K562 (cell line): ENCODE data around the gene MCM7. TPM values are rescaled to one million over a fixed set of nuclear protein-coding genes. Genes with fewer than 3 reads are reported as not detected.

ENCODE experiments used
- CBX5 ChIP-seq: IDR thresholded peaks from 2 replicates; pipeline ENCODE4 v1.6.1; 2014; ENCODE audit warnings: low read depth, borderline replicate concordance
- GABPB1 ChIP-seq: sonication (generic); formaldehyde crosslinking; IDR thresholded peaks from 2 replicates; pipeline ENCODE4 v1.8.0; 2022; ENCODE audit warnings: mild to moderate bottlenecking, missing genetic modification reagents
- GATAD2B ChIP-seq: fragments of 450-650 bp; IDR thresholded peaks from 2 replicates; pipeline ENCODE4 v1.6.1; 2017; ENCODE audit warnings: mild to moderate bottlenecking, borderline replicate concordance
- NCOA4 ChIP-seq: fragments of 450-650 bp; IDR thresholded peaks from 2 replicates; pipeline ENCODE4 v1.6.1; 2018; ENCODE audit warnings: mild to moderate bottlenecking; ENCODE audit not compliant: partially characterized antibody
- NUFIP1 ChIP-seq: fragments of 450-650 bp; IDR thresholded peaks from 2 replicates; pipeline ENCODE4 v1.6.1; 2018; ENCODE audit not compliant: partially characterized antibody
- PRPF4 ChIP-seq: fragments of 200-400 bp; formaldehyde crosslinking; IDR thresholded peaks from one replicate; pipeline ENCODE4 v1.6.1; 2017; ENCODE audit warnings: low read length, low read depth, mild to moderate bottlenecking; ENCODE audit not compliant: insufficient read depth, poor library complexity, severe bottlenecking
- SPI1 ChIP-seq: IDR thresholded peaks from 2 replicates; pipeline ENCODE4 v1.6.1; 2011; ENCODE audit warnings: low read depth, low read length, control low read depth, borderline replicate concordance
- ZBED1 ChIP-seq: IDR thresholded peaks from 2 replicates; pipeline ENCODE4 v1.6.1; 2014
- ZNF408 ChIP-seq: fragments of 250-450 bp; sonication (Bioruptor Pico); IDR thresholded peaks from 2 replicates; pipeline ENCODE4 v1.4.0; 2020; ENCODE audit warnings: low read depth, mild to moderate bottlenecking, moderate library complexity
- polyA plus RNA-seq, 8 experiments: library from polyadenylated mRNA; depleted of rRNA in 4 of 8; stranded (reverse) in 5 of 8; unstranded in 3 of 8; fragments of >200 nt; fragmentation: Nextera tagmentation in 2 of 8; fragmentation: Illumina TruSeq in 1 of 8; extraction: Ambion mirVana in 2 of 8; extraction: Trizol in 1 of 8; gene quantifications; 2 replicates each; pipeline versions ENCODE4 v1.2.1 to v1.2.3, GENCODE V29; 2011 to 2014; ENCODE audit warnings: inconsistent platforms in 1 of 8, missing spikeins in 1 of 8
- total RNA-seq, 7 experiments: library from RNA; depleted of rRNA in 6 of 7; stranded (reverse); fragments of >200 nt in 6 of 7; fragmentation: Illumina TruSeq in 2 of 7; extraction: Trizol in 2 of 7; gene quantifications; 2 replicates each; pipeline versions ENCODE4 v1.2.1 to v1.2.3, GENCODE V29; 2011 to 2021; ENCODE audit warnings: low replicate concordance in 1 of 7
- TF ChIP-seq, protein P1 (sequence below): fragments of 450-650 bp; IDR thresholded peaks from 2 replicates; pipeline ENCODE4 v1.6.1; 2016; ENCODE audit warnings: borderline replicate concordance
- TF ChIP-seq, protein P2 (sequence below), 3 experiments: fragments of 200-800 bp in 1 of 3; sonication (Bioruptor generic) in 1 of 3; sonication (generic) in 1 of 3; formaldehyde crosslinking in 1 of 3; IDR thresholded peaks; 2 replicates each; pipeline versions ENCODE4 v1.6.1 to v1.8.0; 2016 to 2022; ENCODE audit warnings: mild to moderate bottlenecking in 2 of 3, missing compliant biosample characterization in 2 of 3, missing genetic modification characterization in 2 of 3, missing genetic modification reagents in 1 of 3
- TF ChIP-seq, protein P3 (sequence below): fragments of 200-400 bp; formaldehyde crosslinking; IDR thresholded peaks from 2 replicates; pipeline ENCODE4 v1.6.1; 2017; ENCODE audit warnings: mild to moderate bottlenecking, low read depth, low read length, moderate library complexity
- TF ChIP-seq, protein P4 (sequence below), 2 experiments: fragments of 200-800 bp in 1 of 2; sonication (Bioruptor generic) in 1 of 2; sonication (generic) in 1 of 2; formaldehyde crosslinking in 1 of 2; IDR thresholded peaks in 1 of 2; conservative IDR thresholded peaks in 1 of 2; 2 replicates each; pipeline versions ENCODE4 v1.5.0 to v1.6.1; 2016 to 2020; ENCODE audit warnings: missing compliant biosample characterization in 1 of 2, missing genetic modification characterization in 1 of 2, missing genetic modification reagents in 1 of 2
- TF ChIP-seq, protein P5 (sequence below): fragments of 250-450 bp; sonication (Bioruptor Pico); IDR thresholded peaks from 2 replicates; pipeline ENCODE4 v1.8.0; 2021; ENCODE audit warnings: moderate library complexity, mild to moderate bottlenecking, inconsistent platforms
- TF ChIP-seq, protein P6 (sequence below): fragments of 250-450 bp; sonication (Bioruptor Pico); IDR thresholded peaks from 2 replicates; pipeline ENCODE4 v1.5.0; 2022; ENCODE audit warnings: mild to moderate bottlenecking

The MCM7 gene
- total and polyA plus RNA-seq, 9 of the 15 experiments (the other 6 are each of a cell fraction or from before 2014, with no cell fraction given), result 329 to 856 (median 437) TPM

DNA sequence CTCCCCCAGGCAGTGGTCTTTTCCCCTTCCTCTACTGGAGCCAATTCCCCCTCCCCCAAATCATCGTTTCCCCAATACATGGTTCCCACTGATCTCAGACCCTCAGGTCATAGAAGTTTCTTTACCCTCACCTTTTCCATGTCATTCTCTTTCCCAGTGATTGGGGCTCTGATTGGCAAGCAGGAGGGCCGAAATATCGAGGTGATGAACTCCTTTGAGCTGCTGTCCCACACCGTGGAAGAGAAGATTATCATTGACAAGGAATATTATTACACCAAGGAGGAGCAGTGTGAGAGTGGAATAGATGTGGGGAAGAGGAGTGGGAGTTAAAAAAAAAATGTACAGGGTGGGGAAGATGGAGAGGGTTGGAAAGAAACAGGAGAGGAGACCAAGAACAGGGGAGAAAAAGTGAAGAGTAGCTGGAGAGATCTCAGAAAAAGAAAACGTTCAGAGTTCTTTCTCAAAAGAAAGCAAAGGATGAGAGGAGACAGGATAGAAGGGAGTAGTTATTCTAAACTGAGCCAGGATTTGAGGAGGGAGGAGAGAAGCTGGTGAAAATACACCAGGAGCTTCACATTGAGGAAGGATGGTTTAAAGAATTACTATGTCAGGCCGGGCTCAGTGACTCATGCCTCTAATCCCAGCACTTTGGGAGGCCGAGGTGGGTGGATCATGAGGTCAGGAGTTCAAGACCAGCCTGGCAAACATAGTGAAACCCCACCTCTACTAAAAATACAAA is 11.6 kb downstream of the MCM7 start (continued):
- TF ChIP-seq, protein P1, sequence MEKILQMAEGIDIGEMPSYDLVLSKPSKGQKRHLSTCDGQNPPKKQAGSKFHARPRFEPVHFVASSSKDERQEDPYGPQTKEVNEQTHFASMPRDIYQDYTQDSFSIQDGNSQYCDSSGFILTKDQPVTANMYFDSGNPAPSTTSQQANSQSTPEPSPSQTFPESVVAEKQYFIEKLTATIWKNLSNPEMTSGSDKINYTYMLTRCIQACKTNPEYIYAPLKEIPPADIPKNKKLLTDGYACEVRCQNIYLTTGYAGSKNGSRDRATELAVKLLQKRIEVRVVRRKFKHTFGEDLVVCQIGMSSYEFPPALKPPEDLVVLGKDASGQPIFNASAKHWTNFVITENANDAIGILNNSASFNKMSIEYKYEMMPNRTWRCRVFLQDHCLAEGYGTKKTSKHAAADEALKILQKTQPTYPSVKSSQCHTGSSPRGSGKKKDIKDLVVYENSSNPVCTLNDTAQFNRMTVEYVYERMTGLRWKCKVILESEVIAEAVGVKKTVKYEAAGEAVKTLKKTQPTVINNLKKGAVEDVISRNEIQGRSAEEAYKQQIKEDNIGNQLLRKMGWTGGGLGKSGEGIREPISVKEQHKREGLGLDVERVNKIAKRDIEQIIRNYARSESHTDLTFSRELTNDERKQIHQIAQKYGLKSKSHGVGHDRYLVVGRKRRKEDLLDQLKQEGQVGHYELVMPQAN, result no peak
- TF ChIP-seq, protein P2, sequence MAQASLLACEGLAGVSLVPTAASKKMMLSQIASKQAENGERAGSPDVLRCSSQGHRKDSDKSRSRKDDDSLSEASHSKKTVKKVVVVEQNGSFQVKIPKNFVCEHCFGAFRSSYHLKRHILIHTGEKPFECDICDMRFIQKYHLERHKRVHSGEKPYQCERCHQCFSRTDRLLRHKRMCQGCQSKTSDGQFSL (CRISPR knock-in tag; IDR thresholded peaks at IDR 0.05), result no peak
- TF ChIP-seq, protein P2 (tag; IDR thresholded peaks at IDR 0.05), result no peak
- TF ChIP-seq NUFIP1 (no peak), SPI1 (no peak), GABPB1 (no peak), NCOA4 (no peak), ZNF408 (CRISPR knock-in tag) (no peak), GATAD2B (no peak), CBX5 (no peak), PRPF4 (no peak), ZBED1 (no peak)
- TF ChIP-seq, protein P3, sequence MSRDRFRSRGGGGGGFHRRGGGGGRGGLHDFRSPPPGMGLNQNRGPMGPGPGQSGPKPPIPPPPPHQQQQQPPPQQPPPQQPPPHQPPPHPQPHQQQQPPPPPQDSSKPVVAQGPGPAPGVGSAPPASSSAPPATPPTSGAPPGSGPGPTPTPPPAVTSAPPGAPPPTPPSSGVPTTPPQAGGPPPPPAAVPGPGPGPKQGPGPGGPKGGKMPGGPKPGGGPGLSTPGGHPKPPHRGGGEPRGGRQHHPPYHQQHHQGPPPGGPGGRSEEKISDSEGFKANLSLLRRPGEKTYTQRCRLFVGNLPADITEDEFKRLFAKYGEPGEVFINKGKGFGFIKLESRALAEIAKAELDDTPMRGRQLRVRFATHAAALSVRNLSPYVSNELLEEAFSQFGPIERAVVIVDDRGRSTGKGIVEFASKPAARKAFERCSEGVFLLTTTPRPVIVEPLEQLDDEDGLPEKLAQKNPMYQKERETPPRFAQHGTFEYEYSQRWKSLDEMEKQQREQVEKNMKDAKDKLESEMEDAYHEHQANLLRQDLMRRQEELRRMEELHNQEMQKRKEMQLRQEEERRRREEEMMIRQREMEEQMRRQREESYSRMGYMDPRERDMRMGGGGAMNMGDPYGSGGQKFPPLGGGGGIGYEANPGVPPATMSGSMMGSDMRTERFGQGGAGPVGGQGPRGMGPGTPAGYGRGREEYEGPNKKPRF, result no peak
- TF ChIP-seq, protein P4, sequence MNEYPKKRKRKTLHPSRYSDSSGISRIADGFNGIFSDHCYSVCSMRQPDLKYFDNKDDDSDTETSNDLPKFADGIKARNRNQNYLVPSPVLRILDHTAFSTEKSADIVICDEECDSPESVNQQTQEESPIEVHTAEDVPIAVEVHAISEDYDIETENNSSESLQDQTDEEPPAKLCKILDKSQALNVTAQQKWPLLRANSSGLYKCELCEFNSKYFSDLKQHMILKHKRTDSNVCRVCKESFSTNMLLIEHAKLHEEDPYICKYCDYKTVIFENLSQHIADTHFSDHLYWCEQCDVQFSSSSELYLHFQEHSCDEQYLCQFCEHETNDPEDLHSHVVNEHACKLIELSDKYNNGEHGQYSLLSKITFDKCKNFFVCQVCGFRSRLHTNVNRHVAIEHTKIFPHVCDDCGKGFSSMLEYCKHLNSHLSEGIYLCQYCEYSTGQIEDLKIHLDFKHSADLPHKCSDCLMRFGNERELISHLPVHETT (CRISPR knock-in tag; conservative IDR thresholded peaks at IDR 0.05 in 1 of 2, IDR thresholded peaks at IDR 0.05 in 1 of 2), result no peak
- TF ChIP-seq, protein P5, sequence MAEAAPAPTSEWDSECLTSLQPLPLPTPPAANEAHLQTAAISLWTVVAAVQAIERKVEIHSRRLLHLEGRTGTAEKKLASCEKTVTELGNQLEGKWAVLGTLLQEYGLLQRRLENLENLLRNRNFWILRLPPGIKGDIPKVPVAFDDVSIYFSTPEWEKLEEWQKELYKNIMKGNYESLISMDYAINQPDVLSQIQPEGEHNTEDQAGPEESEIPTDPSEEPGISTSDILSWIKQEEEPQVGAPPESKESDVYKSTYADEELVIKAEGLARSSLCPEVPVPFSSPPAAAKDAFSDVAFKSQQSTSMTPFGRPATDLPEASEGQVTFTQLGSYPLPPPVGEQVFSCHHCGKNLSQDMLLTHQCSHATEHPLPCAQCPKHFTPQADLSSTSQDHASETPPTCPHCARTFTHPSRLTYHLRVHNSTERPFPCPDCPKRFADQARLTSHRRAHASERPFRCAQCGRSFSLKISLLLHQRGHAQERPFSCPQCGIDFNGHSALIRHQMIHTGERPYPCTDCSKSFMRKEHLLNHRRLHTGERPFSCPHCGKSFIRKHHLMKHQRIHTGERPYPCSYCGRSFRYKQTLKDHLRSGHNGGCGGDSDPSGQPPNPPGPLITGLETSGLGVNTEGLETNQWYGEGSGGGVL (CRISPR knock-in tag), result no peak
- TF ChIP-seq, protein P6, sequence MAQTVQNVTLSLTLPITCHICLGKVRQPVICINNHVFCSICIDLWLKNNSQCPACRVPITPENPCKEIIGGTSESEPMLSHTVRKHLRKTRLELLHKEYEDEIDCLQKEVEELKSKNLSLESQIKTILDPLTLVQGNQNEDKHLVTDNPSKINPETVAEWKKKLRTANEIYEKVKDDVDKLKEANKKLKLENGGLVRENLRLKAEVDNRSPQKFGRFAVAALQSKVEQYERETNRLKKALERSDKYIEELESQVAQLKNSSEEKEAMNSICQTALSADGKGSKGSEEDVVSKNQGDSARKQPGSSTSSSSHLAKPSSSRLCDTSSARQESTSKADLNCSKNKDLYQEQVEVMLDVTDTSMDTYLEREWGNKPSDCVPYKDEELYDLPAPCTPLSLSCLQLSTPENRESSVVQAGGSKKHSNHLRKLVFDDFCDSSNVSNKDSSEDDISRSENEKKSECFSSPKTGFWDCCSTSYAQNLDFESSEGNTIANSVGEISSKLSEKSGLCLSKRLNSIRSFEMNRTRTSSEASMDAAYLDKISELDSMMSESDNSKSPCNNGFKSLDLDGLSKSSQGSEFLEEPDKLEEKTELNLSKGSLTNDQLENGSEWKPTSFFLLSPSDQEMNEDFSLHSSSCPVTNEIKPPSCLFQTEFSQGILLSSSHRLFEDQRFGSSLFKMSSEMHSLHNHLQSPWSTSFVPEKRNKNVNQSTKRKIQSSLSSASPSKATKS (CRISPR knock-in tag), result no peak
